HEK293 (cell line): Measurements from ENCODE around the gene BRAT1.

Experiments used
- CTCF ChIP-seq: fragments of 450-650 bp; formaldehyde crosslinking; IDR thresholded peaks from 2 replicates; pipeline ENCODE4 v1.5.1; 2016; ENCODE audit warnings: missing biosample characterization, missing genetic modification characterization
- REST ChIP-seq: fragments of 450-650 bp; formaldehyde crosslinking; IDR thresholded peaks from 2 replicates; pipeline ENCODE4 v1.5.1; 2016; ENCODE audit warnings: missing biosample characterization, missing genetic modification characterization
- ZBTB49 ChIP-seq: fragments of 450-650 bp; formaldehyde crosslinking; IDR thresholded peaks from 2 replicates; pipeline ENCODE4 v1.5.1; 2016; ENCODE audit warnings: missing biosample characterization, missing genetic modification characterization, low read depth
- ZNF529 ChIP-seq: fragments of 450-650 bp; formaldehyde crosslinking; IDR thresholded peaks from 2 replicates; pipeline ENCODE4 v1.5.1; 2017; ENCODE audit warnings: missing genetic modification characterization, missing biosample characterization; ENCODE audit not compliant: insufficient replicate concordance
- ZNF645 ChIP-seq: fragments of 450-650 bp; formaldehyde crosslinking; IDR thresholded peaks from 2 replicates; pipeline ENCODE4; 2016; ENCODE audit warnings: missing biosample characterization, missing genetic modification characterization
- ZNF704 ChIP-seq: fragments of 450-650 bp; formaldehyde crosslinking; IDR thresholded peaks from 2 replicates; pipeline ENCODE4 v1.5.1; 2016; ENCODE audit warnings: missing biosample characterization, missing genetic modification characterization

- no peak for TF ChIP-seq REST (tag by site-specific recombination)
- TF ChIP-seq CTCF, result no peak
- TF ChIP-seq ZNF645 (tag by site-specific recombination), result no peak
- no peak for TF ChIP-seq ZNF704
- no peak for TF ChIP-seq ZNF529 (tag by site-specific recombination)
- no peak for TF ChIP-seq ZBTB49 (tag by site-specific recombination)
Measured at GRCh38 chr7:2540641-2541051, 14.7 kb downstream of the BRAT1 start.
